ENCODE results near the gene OR6B3. TPM values are rescaled to one million over a fixed set of nuclear protein-coding genes. Genes with fewer than 3 reads are reported as not detected.
A peak's percentile ranks its signal among the peaks of the same experiment; 100 is the strongest.

Gene OR6B3
- total RNA-seq, 1 donor = not detected

GRCh38 chr2:240060977-240061591, 7.8 kb upstream of the OR6B3 start:
- peak; percentile 67 for DNase-seq (ENCODE audit: low read depth)
- no peak overlapping the region for H3K4me3 ChIP-seq (ENCODE audit: low read depth, low read length)
- TF ChIP-seq CTCF (IDR thresholded peaks at IDR 0.05; ENCODE audit: insufficient read depth, low read length) = peak; percentile 69

GRCh38 chr2:240056678-240057077, 3.4 kb upstream of the OR6B3 start:
- no peak overlapping the region for H3K4me3 ChIP-seq (ENCODE audit: low read depth, low read length)
- no peak for TF ChIP-seq CTCF (IDR thresholded peaks at IDR 0.05; ENCODE audit: insufficient read depth, low read length)
- DNase-seq (ENCODE audit: low read depth) = no peak

- H3K4me3 ChIP-seq (ENCODE audit: low read depth, low read length) = no peak overlapping the region
- no peak for TF ChIP-seq CTCF (IDR thresholded peaks at IDR 0.05; ENCODE audit: insufficient read depth, low read length)
- DNase-seq (ENCODE audit: low read depth) = no peak
Measured at GRCh38 chr2:240055177-240055917, 2.0 kb upstream of the OR6B3 start.

- no peak overlapping the region for H3K4me3 ChIP-seq (ENCODE audit: low read depth, low read length)
- DNase-seq (ENCODE audit: low read depth) = no peak
- TF ChIP-seq CTCF (IDR thresholded peaks at IDR 0.05; ENCODE audit: insufficient read depth, low read length) = no peak
Measured at GRCh38 chr2:240052524-240052923, 797 bp downstream of the OR6B3 start.

GRCh38 chr2:240051697-240052096, 1.6 kb downstream of the OR6B3 start:
- no peak for TF ChIP-seq CTCF (IDR thresholded peaks at IDR 0.05; ENCODE audit: insufficient read depth, low read length)
- no peak for DNase-seq (ENCODE audit: low read depth)

GRCh38 chr2:240050278-240050677, 3.0 kb downstream of the OR6B3 start:
- no peak overlapping the region for H3K4me3 ChIP-seq (ENCODE audit: low read depth, low read length)
- no peak for TF ChIP-seq CTCF (IDR thresholded peaks at IDR 0.05; ENCODE audit: insufficient read depth, low read length)
- DNase-seq (ENCODE audit: low read depth) = no peak

More at GRCh38 chr2:240051697-240052096, 1.6 kb downstream of the OR6B3 start:
- no peak overlapping the region for H3K4me3 ChIP-seq (ENCODE audit: low read depth, low read length)

Measured in fibroblast of the aortic adventitia (primary cell).